GM12874 (cell line): ENCODE data around the gene BCL2L1.

Source experiments
- CTCF ChIP-seq: IDR thresholded peaks from 2 replicates; pipeline ENCODE4 v1.5.1; 2011; ENCODE audit warnings: low read depth, mild to moderate bottlenecking, control low read depth, low read length, moderate library complexity; ENCODE audit not compliant: insufficient read depth

BCL2L1 gene

GRCh38 chr20:31638317-31638716 is 84.4 kb downstream of the BCL2L1 start:
- TF ChIP-seq CTCF: no peak

GRCh38 chr20:31637660-31638059 is 85.0 kb downstream of the BCL2L1 start, which contains the start of gene COX4I2:
Gene COX4I2, plus strand, starts transcription at chr20:31637912. Its CDS starts 1,106 bp downstream, at chr20:31639018.
- no peak for TF ChIP-seq CTCF

GRCh38 chr20:31633339-31633914 is 89.2 kb downstream of the BCL2L1 start:
- TF ChIP-seq CTCF: no peak

GRCh38 chr20:31632548-31633338 is 89.9 kb downstream of the BCL2L1 start:
- no peak for TF ChIP-seq CTCF

- TF ChIP-seq CTCF: no peak
Measured at GRCh38 chr20:31630187-31630790, 92.4 kb downstream of the BCL2L1 start.

- TF ChIP-seq CTCF: no peak
Measured at GRCh38 chr20:31620246-31620645, 102.4 kb downstream of the BCL2L1 start.

- no peak for TF ChIP-seq CTCF
Measured at GRCh38 chr20:31617432-31618104, 105.1 kb downstream of the BCL2L1 start.
